Measurements from ENCODE around the gene ALDH4A1.

The ALDH4A1 gene

DNA sequence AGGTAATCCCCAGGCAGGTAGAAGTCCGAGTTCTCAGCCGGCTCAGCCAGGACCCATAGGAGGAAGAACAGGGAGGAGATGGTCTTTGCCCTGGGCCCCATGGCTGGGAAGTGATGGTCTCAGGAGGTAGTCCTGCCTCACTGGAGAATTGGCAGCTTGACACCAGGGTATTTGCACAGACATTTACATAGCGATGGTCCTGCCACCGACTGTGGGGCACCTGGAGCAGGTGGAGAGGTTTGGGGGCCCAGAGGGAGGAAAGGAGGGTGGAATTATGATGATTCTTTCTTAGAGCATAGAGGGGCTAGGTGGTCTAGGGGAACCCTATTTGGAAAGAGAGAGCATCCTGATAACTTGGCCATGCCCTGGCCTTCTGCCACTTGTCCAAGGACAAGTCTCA is 42.8 kb downstream of the ALDH4A1 start, which contains the start of gene TAS1R2:
TAS1R2 (minus strand) TSS at position 101 of the 400 bp plus-strand sequence; CDS start at position 101, 0 bp downstream.
- Histone ChIP-seq H3K27me3 (peaks cover 13% of the 10 kb centered on the region), H3K36me3 (no peaks in the 10 kb centered on the region), H3K27ac (no peak within 1 kb of the TSS), H3K4me1 (ENCODE audit: control insufficient read depth in 1 of 2, insufficient read depth in 1 of 2, low read depth in 1 of 2, low read length in 1 of 2) (no peaks in the 10 kb centered on the region), H3K9me3 (no peaks in the 10 kb centered on the region), H3K4me3 (ENCODE audit: low read depth in 1 of 2, low read length in 1 of 2) (no peak within 1 kb of the TSS)
- TF ChIP-seq, protein P1, sequence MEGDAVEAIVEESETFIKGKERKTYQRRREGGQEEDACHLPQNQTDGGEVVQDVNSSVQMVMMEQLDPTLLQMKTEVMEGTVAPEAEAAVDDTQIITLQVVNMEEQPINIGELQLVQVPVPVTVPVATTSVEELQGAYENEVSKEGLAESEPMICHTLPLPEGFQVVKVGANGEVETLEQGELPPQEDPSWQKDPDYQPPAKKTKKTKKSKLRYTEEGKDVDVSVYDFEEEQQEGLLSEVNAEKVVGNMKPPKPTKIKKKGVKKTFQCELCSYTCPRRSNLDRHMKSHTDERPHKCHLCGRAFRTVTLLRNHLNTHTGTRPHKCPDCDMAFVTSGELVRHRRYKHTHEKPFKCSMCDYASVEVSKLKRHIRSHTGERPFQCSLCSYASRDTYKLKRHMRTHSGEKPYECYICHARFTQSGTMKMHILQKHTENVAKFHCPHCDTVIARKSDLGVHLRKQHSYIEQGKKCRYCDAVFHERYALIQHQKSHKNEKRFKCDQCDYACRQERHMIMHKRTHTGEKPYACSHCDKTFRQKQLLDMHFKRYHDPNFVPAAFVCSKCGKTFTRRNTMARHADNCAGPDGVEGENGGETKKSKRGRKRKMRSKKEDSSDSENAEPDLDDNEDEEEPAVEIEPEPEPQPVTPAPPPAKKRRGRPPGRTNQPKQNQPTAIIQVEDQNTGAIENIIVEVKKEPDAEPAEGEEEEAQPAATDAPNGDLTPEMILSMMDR (IDR thresholded peaks at IDR 0.05): no peak

DNA sequence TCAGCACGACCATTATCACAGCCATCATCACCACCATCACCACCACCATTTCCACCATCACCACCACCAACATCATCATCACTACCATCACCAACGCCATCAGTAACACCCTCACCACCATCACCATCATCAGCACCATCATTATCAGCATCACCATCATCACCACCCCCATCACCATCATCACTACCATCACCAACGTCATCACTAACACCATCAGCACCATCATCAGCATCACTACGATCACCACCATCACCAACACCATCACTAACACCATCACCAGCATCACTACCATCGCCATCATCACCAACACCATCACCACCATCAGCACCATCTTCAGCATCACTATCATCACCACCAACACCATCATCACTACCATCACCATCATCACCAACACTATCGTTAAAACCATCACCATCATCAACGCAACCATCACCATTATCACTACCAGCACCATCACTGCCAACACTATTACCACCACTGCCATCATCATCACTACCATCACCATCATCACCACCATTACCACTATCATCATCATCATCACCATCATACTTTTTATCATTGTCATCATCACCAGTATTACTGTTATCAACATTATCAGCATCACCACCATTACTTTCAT is 44.2 kb downstream of the ALDH4A1 start:
- Histone ChIP-seq H3K27me3 (peaks cover 10% of the 10 kb centered on the region), H3K4me1 (ENCODE audit: control insufficient read depth in 1 of 2, insufficient read depth in 1 of 2, low read depth in 1 of 2, low read length in 1 of 2) (no peaks in the 10 kb centered on the region), H3K4me3 (ENCODE audit: low read depth in 1 of 2, low read length in 1 of 2) (no peak overlapping the region), H3K36me3 (no peaks in the 10 kb centered on the region), H3K27ac (no peak overlapping the region), H3K9me3 (no peaks in the 10 kb centered on the region)
- TF ChIP-seq, protein P1 (IDR thresholded peaks at IDR 0.05): no peak

DNA sequence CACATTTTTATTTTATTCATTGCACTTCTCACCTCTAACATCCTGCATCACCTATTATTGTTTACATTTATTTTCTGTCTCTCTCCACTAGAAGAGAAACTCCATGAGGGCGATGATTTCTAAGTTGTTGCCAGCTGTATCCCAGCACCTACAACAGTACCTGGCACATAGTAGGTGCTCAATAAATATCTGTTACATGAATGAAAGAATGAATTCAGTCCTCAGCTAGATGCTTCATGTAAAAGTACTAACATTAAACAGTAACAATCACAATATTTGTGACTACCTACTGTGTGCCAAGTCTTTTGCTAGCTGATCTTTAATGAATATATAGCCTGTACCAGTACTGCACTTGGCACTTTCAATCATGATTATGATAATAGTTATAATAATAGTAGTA is 45.9 kb downstream of the ALDH4A1 start:
- H3K27me3 ChIP-seq: no peaks in the 10 kb centered on the region
- TF ChIP-seq, protein P1 (IDR thresholded peaks at IDR 0.05): no peak

DNA sequence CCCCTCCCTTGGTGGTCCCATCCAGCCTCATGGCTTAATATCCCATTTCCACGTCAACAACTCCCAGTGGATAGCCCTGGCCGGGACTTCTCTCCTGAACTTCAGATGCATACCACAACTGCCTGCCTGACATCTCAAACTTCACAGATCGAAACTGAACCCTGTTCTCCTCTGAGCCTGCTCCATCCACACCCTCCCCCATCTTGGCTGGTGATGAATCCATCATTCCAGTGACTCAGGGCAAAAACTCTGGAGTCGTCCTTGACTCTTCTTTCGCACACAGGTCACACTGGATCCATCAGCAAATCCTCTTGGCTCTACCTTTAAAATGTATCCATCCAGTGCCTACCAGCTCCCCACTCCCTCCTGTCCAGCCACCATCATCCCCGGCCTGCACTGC is 46.8 kb downstream of the ALDH4A1 start:
- TF ChIP-seq, protein P1 (IDR thresholded peaks at IDR 0.05): no peak
- no peak overlapping the region for H3K27ac ChIP-seq

More for the DNA sequence above, 45.9 kb downstream of the ALDH4A1 start:
- Histone ChIP-seq H3K4me3 (ENCODE audit: low read depth in 1 of 2, low read length in 1 of 2) (no peak overlapping the region), H3K9me3 (no peaks in the 10 kb centered on the region), H3K36me3 (no peaks in the 10 kb centered on the region), H3K4me1 (ENCODE audit: control insufficient read depth in 1 of 2, insufficient read depth in 1 of 2, low read depth in 1 of 2, low read length in 1 of 2) (no peaks in the 10 kb centered on the region), H3K27ac (no peak overlapping the region)

DNA sequence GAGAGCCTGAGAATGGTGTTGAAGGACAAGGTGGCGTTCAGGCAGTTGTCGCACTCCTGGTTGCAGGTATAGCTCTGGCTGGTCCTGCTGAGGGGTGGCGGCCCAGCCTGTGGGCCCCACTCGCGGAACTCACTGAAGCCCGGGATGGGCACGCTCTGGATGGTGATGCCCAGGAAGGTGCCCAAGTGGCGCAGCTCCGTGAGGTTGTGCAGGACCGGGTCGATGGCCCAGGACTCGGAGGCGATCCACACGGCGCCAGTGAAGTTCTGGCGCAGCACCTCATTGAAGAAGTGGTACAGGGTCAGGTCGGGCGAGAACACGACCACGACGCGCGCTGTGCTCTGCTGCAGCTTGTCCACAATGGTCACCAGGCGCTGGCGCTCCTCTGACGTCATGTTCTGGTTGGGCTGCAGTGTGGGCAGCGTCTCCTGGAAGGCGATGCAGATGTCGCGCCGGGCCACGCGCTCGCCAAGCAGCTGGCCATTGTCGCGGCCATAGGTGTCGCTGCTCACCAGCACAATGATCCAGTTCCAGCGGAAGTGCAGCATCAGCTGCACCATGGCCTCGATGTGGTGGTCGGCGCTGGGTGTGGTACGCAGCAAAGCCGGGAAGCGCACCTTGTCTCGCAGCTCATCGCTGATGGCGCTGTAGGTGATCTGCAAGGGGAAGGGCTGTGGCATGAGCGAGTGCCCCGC is 47.9 kb downstream of the ALDH4A1 start:
- no peaks in the 10 kb centered on the region for H3K36me3 ChIP-seq
- no peak overlapping the region for H3K27ac ChIP-seq
- H3K27me3 ChIP-seq: no peaks in the 10 kb centered on the region
- TF ChIP-seq, protein P1 (IDR thresholded peaks at IDR 0.05): no peak
- H3K4me1 ChIP-seq (ENCODE audit: control insufficient read depth in 1 of 2, insufficient read depth in 1 of 2, low read depth in 1 of 2, low read length in 1 of 2): no peaks in the 10 kb centered on the region
- H3K9me3 ChIP-seq: no peaks in the 10 kb centered on the region
- H3K4me3 ChIP-seq (ENCODE audit: low read depth in 1 of 2, low read length in 1 of 2): no peak overlapping the region

More for the DNA sequence above, 46.8 kb downstream of the ALDH4A1 start:
- Histone ChIP-seq H3K27me3 (no peaks in the 10 kb centered on the region), H3K4me1 (ENCODE audit: control insufficient read depth in 1 of 2, insufficient read depth in 1 of 2, low read depth in 1 of 2, low read length in 1 of 2) (no peaks in the 10 kb centered on the region), H3K4me3 (ENCODE audit: low read depth in 1 of 2, low read length in 1 of 2) (no peak overlapping the region), H3K9me3 (no peaks in the 10 kb centered on the region), H3K36me3 (no peaks in the 10 kb centered on the region)
